Measurements from ENCODE around the gene FAM53A.
"Not testable (repeated sequence)": the region's sequence is repeated elsewhere in the genome, so short reads cannot be mapped to it uniquely, and the experiment has no call there.

FAM53A gene

DNA sequence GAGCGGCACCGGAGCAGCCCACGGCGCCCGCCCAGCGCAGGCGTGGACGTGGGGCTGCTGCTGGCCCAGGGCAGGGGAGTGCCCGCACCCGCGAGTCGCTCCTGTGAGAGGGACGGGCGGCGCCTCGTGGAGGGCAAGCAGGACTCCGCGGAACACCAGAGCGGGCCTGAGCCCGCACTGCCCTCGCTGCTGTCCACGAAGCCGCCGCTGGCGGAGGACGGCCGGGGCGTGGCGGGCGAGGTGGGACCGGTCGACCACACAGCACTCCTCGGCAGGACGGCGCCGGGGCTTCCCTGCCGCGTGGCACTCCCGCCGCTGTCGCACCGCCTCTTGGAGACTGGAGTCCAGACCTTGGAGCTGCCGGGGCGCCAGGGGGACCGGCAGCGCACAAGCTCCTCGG is 29.0 kb downstream of the FAM53A start:
- TF ChIP-seq GATA1 (IDR thresholded peaks at IDR 0.05; ENCODE audit: low read depth, low read length) (no peak), POLR2A (IDR thresholded peaks at IDR 0.05; ENCODE audit: low read length) (no peak)
- DNase-seq, result no peak

DNA sequence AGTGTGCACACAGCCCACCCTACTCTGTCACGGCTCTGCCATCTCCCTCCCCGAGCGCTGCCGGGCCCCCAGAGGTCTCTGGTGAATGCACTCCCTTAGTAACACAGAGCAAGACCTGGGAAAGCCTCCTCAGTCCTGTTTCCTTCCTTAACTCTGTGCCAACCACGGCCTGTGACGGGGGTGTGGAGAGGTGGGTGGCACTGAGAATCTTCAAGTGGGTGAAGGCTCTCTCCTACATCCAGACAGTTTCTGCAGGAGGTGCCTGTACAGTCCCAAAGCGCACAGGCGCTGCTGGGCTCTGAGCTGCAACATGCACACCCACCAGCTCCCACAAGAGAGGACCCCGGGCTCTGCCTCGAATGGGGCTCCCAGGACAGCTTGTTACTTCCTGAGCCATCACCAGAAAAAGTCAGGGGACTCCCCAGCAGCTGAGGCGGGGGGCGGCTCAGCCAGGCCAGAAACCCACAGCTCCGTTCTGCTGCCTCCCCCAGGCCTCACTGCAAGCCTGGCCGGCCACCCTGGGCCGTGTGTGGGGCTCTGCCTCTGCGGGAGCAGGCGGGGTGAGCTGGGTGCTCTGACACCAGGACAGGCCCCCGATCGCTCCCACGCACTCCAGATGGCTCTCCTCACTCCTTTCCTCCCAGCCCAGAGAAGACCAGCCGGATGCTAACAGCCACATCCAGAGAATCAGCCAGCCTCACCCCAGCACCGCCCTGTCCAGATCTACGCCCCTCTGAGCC is 29.7 kb downstream of the FAM53A start:
- no peak for TF ChIP-seq GATA1 (IDR thresholded peaks at IDR 0.05; ENCODE audit: low read depth, low read length)
- TF ChIP-seq POLR2A (IDR thresholded peaks at IDR 0.05; ENCODE audit: low read length), result no peak
- no peak for DNase-seq

DNA sequence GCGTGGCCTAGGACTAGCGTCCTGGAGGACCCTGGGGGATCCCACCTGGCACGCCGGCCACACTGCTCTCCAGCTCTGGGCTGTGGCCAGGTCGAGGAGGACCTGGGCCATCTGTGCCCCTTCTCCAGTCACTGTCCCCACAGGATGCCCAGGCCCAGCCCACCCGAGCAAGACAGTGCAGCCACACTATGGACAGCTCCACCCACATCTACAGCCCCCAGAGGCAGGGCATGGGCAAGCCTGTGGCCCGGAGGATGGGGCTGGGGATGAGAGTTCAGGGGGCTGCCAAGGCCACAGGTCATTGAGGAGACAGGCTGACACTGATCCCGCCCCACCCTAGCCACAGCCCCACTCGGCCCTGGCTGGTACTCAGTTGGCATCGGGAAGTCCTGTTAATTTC is 30.3 kb downstream of the FAM53A start:
- TF ChIP-seq POLR2A (IDR thresholded peaks at IDR 0.05; ENCODE audit: low read length) (no peak), GATA1 (IDR thresholded peaks at IDR 0.05; ENCODE audit: low read depth, low read length) (no peak)
- DNase-seq, result no peak

DNA sequence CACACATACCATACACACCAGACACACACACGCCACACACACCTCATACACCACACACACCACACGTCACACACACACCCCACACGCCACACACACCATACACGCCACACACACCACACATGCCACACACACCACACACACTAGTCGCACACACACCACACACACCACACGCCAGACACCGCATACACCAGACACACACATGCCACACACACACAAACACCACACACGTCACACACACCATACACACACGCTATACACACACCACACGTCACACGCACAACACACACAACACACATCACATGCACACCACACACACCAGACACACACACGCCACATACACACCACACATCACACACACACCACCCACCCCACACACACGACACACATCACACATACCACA is 32.0 kb downstream of the FAM53A start:
- TF ChIP-seq GATA1 (IDR thresholded peaks at IDR 0.05; ENCODE audit: low read depth, low read length), result no peak
- no peak for DNase-seq

DNA sequence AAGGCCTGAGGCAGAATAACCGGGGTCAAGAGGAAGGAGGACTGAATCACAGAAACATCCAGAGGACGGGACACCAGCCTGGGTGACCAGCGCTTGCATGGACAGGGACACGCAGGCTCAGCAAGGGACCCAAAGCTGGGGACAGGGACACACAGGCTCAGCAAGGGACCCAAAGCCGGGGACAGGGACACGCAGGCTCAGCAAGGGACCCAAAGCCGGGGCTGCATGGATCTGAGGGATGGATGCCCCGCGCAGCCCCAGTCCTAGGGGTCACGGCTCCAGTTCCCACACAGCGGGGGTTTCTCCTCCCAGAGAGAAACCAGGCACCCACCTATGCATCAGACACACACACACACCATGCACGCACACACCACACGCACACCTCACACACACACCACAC is 32.5 kb downstream of the FAM53A start:
- peak in 1 of 2 experiments; percentile 37 for DNase-seq

DNA sequence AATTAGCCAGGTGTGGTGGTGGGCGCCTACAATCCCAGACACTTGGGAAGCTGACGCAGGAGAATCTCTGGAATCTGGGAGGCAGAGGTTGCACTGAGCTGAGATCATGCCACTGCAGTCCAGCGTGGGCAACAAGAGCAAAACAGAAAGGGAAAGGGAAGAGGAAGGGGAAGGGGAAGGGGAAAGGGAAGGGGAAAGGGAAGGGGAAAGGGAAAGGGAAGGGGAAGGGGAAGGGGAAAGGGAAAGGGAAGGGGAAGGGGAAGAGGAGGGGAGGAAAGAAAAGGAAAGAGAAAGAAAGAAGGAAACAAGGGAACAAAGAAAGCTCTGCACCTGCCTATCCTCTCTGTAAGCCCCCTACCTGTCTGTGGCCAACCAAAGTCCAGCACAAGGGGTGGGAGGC is 35.2 kb downstream of the FAM53A start:
- no peak for TF ChIP-seq POLR2A (IDR thresholded peaks at IDR 0.05; ENCODE audit: low read length)
- TF ChIP-seq GATA1 (IDR thresholded peaks at IDR 0.05; ENCODE audit: low read depth, low read length), result no peak
- no peak for DNase-seq

More for the DNA sequence above, 32.5 kb downstream of the FAM53A start:
- TF ChIP-seq POLR2A (IDR thresholded peaks at IDR 0.05; ENCODE audit: low read length) (no peak), GATA1 (IDR thresholded peaks at IDR 0.05; ENCODE audit: low read depth, low read length) (no peak)

DNA sequence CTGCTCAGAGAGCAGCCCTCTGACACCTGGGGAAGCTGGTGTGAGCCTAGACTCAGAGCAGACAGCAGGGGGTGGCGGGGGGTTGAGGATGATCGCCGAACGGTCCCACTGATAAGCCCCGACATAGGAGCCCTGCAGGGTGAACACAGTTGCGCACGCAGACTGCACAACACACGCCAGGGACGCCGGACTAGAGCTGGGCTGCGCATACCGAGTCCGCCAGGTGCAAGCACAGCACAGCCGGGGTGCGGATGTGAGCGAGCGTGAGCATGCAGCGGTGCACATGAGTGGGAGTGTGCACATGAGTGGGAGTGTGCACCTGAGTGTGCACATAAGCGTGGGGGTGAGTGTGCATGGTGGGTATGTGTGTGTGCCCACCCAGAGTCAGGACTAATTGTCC is 36.7 kb downstream of the FAM53A start:
- no peak for DNase-seq
- TF ChIP-seq POLR2A (IDR thresholded peaks at IDR 0.05; ENCODE audit: low read length) (no peak), GATA1 (IDR thresholded peaks at IDR 0.05; ENCODE audit: low read depth, low read length) (no peak)

DNA sequence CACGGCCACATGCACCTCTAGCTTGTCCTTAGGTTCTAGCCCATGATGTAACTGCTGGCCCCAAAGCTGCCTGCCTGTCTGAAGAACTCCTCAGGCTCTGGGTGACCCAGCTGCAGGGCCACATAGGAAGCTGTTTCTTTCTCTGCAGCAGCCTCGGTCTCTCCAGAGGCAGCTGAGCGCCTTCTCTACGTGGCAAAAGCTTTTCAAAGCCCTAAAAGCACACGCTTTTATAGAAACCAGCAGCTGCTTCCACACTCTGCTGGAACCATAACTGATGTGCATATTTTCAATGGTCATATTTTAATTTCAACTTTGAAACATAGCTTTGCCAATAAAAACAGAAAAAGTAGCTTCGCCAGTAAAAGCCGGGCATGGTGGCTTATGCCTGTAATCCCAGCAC is 37.4 kb downstream of the FAM53A start:
- TF ChIP-seq POLR2A (IDR thresholded peaks at IDR 0.05; ENCODE audit: low read length) (no peak), GATA1 (IDR thresholded peaks at IDR 0.05; ENCODE audit: low read depth, low read length) (no peak)
- DNase-seq, result no peak

DNA sequence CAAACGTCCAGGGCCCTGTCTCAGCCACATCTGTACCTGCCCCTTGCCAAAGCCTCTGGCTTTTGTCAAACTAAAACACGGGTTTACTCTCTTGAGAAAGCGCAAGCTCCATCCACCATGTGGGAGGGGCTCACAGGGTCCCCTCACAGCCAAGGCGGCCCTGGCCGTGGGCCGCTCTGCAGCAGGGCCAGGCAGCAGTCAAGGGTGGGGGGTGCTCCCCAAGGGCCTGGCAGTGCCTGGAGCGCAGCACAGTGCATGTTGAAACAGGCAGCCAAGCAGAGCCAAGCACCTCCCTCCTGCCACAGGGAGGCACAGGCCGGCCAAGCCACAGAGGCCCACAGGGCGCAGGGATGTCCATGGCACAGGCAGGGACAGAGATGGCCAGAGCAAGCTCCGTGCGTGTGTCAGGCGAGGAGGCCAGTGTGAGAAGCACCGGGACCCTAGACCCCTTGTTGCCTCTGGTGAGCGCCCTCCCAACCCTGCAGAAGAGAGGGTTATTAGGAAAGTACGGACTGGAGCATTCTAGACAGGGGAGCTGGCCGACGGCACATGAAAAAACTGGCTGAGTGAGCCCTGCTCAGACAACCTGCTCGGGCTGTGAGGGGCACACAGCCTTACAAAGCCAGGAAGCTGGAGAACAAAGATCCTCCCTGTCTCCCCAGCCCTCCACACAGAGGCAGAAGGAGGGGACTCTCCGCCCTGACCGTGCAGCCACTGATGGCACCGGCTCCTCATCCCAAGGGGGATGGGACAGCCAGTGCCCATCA is 39.0 kb downstream of the FAM53A start:
- TF ChIP-seq GATA1 (IDR thresholded peaks at IDR 0.05; ENCODE audit: low read depth, low read length), result no peak
- TF ChIP-seq POLR2A (IDR thresholded peaks at IDR 0.05; ENCODE audit: low read length), result no peak
- no peak for DNase-seq

DNA sequence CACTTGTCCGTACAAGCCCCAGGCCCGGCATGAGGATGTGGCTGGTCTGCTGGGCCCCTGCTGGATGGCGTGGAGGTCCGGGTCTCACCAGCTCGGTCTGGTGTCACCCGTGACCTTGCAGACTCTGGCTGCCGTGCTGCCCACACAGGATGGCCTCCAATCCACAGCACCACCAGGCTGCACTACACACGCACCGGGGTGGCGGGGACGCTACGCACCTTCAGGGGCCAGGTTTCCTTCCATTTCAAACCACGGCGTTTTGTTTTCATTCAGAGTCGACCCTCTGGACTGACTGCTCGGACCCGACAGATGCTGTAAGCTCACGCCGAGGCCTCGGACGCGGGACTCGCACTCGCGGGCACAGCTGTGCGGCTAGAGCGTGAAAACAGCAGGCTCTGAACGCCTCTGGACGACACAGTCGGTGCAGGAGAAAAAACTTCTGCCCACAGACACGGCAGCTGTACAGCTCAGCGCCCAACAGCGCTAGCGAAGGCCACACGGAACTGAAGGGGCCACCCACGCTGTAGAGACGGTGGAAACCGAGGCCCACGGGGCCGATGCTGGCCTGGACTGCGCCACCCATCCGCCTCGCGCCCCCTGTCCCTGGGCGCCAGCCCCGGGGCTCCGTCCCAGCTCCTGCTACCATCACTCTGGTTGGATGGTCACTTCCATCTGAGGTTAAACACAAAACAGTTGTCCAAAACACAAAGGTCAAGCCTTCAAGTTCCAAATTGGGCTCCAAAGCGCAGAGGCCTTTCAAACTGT is 40.0 kb downstream of the FAM53A start:
- TF ChIP-seq GATA1 (IDR thresholded peaks at IDR 0.05; ENCODE audit: low read depth, low read length), result no peak
- DNase-seq, result no peak

DNA sequence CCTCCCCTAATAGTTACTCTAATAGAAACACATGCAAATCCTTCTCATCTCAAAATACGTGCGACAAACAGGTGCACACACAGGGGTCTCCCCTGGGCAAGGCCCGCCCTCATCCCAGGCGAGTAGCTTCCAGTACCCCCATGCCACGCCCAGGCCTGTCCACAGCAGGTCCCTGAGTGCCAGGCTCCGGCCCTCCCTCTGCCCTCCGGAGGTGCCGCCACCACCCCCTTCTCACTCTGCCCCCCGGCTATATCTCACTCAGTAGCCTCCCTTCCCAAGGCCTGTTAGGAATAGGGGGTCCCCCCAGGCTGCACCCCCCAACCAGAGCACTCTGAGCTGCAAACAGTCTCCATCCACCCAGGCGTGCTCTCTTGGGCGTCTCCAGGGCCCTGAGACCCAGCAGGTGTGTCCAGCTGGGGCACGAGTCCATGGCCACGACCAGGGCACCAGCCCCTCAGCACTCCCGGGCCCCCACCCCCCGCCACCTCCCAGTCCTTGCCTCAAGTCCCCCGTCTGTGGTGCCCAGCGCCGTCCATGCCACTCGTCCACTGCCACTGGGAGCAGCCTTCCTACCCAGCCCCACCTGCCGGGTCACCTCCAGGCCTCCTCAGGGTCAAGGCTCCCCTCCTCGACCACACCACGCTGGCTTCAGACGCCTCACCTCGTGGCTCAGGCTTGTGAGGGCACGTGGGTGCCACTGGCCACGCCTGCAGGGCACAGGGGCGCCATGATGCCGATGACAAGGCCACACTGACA is 41.7 kb downstream of the FAM53A start:
- TF ChIP-seq GATA1 (IDR thresholded peaks at IDR 0.05; ENCODE audit: low read depth, low read length) (no peak), POLR2A (IDR thresholded peaks at IDR 0.05; ENCODE audit: low read length) (no peak)
- DNase-seq, result no peak

DNA sequence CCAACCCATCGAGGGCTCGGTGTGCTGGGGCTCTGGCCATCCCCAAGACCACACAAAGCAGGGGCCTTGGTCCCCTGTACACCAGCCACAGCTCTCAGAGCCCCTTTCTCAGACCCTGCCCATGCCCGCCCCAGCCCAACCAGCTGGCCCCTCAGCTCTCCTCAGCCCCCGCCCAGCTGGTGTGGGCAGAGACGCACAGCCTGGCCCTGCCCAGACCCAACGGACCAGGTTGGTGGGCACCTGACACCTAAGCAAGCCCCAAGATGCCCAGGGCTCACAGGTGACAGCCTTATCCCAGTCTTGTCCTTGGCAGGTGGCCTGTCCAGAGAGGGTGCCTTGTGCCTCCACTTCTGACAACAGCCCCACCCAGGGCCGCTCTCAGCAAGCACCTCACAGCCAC is 42.4 kb downstream of the FAM53A start:
- TF ChIP-seq GATA1 (IDR thresholded peaks at IDR 0.05; ENCODE audit: low read depth, low read length) (no peak), POLR2A (IDR thresholded peaks at IDR 0.05; ENCODE audit: low read length) (no peak)
- DNase-seq, result no peak

DNA sequence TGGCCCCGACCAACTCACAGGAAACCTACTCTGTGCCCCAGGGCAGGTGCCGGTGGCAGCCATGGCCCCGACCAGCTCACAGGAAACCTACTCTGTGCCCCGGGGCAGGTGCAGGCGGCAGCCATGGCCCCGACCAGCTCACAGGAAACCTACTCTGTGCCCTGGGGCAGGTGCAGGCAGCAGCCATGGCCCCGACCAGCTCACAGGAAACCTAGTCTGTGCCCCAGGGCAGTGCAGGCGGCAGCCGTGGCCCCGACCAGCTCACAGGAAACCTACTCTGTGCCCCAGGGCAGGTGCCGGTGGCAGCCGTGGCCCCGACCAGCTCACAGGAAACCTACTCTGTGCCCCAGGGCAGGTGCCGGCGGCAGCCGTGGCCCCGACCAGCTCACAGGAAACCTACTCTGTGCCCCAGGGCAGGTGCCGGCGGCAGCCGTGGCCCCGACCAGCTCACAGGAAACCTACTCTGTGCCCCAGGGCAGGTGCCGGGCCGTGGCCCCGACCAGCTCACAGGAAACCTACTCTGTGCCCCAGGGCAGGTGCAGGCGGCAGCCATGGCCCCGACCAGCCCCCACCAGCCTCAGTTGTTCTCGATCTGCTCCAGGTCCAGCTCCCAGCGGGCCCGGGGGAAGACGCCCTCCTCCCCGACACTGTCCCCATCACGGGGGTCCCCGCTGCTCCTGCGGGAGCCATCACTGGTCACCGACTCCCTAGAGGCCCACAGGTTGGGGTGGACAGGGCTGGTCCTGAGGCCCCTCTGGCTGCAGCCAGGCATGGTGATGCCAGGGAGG is 43.2 kb downstream of the FAM53A start:
- DNase-seq, result not testable (repeated sequence)

Measured in erythroblast (primary cell).